Heart left ventricle (tissue), 16 donors: Measurements from ENCODE around the gene UBN2. TPM values are rescaled to one million over a fixed set of nuclear protein-coding genes. Genes with fewer than 3 reads are reported as not detected.

Experiments used
- ATAC-seq, 4 donors: fragments of 200-7000 bp; cut with Tn5 transposase; one replicate each; pipeline ENCODE4 v1.9.1; 2020 to 2022; ENCODE audit warnings: moderate library complexity in 4 of 4, mild to moderate bottlenecking in 3 of 4, moderate number of reproducible peaks in 1 of 4
- DNase-seq, 5 donors: peaks; one replicate each; pipeline ENCODE4 v3.0.0-alpha.2; 2020
- H3K27ac ChIP-seq, 12 donors: fragments of 200-600 bp; sonication (generic) in 4 of 12; one replicate each; pipeline versions ENCODE4 v1.5.0 to v1.8.0; 2016 to 2022; ENCODE audit warnings: mild to moderate bottlenecking in 2 of 12
- H3K27me3 ChIP-seq, 9 donors: fragments of 200-600 bp; sonication (generic) in 2 of 9; one replicate each; pipeline versions ENCODE4 v1.5.1 to v1.8.0; 2016 to 2022; ENCODE audit warnings: mild to moderate bottlenecking in 3 of 9
- H3K36me3 ChIP-seq, 9 donors: fragments of 200-600 bp; sonication (generic) in 2 of 9; one replicate each; pipeline versions ENCODE4 v1.5.0 to v1.8.0; 2018 to 2022; ENCODE audit warnings: mild to moderate bottlenecking in 2 of 9
- H3K4me1 ChIP-seq, 12 donors: fragments of 200-600 bp; sonication (generic) in 4 of 12; one replicate each; pipeline versions ENCODE4 v1.5.0 to v1.8.0; 2016 to 2022; ENCODE audit warnings: mild to moderate bottlenecking in 3 of 12
- H3K4me3 ChIP-seq, 12 donors: fragments of 200-600 bp; sonication (generic) in 4 of 12; one replicate each; pipeline versions ENCODE4 v1.5.0 to v1.8.0; 2017 to 2022; ENCODE audit warnings: mild to moderate bottlenecking in 9 of 12, moderate library complexity in 4 of 12
- H3K9me3 ChIP-seq, 12 donors: fragments of 200-600 bp; sonication (generic) in 4 of 12; one replicate each; pipeline versions ENCODE4 v1.5.0 to v1.8.0; 2016 to 2022; ENCODE audit warnings: mild to moderate bottlenecking in 1 of 12
- CTCF ChIP-seq, 12 donors: fragments of 200-600 bp; sonication (generic) in 4 of 12; IDR thresholded peaks; one replicate each; pipeline versions ENCODE4 v1.5.0 to v1.8.0; 2018 to 2022; ENCODE audit warnings: antibody characterized with exemption in 12 of 12, mild to moderate bottlenecking in 5 of 12
- POLR2A ChIP-seq, 2 donors: fragments of 450-650 bp; IDR thresholded peaks; one replicate each; pipeline ENCODE4 v1.6.1; 2017; ENCODE audit warnings: antibody characterized with exemption in 2 of 2, mild to moderate bottlenecking in 2 of 2, moderate library complexity in 2 of 2
- WGBS, 4 donors: extraction: QIAGEN DNeasy Blood & Tissue Kit in 2 of 4; methylation state at CpG; one replicate each; pipeline versions ENCODE4 v1.1.5 to v1.1.7; 2013 to 2018; 5-methylcytosine and 5-hydroxymethylcytosine counted together
- intact Hi-C, 10 donors: fragments of 100-400 bp; cut with DNase I; formaldehyde crosslinking; loops; one replicate each; pipeline versions ENCODE4 v1.11.1 to v1.14.2; 2022
- polyA plus RNA-seq, 2 donors: library from polyadenylated mRNA; stranded (reverse); fragments of 200-250 nt; gene quantifications; one replicate each; pipeline ENCODE4 v1.2.3, GENCODE V29; 2013
- total RNA-seq, 9 donors: library from RNA; depleted of rRNA in 2 of 9; stranded (reverse); fragments of >200 nt in 2 of 9; fragmentation: NEBNext Ultra II Directional in 3 of 9; extraction: Animal tissue kit (Norgen Biotek cat#: 25700) in 3 of 9; gene quantifications; one replicate each; pipeline versions ENCODE4 v1.1.0 to v1.2.4, GENCODE V29; 2016 to 2023
- donor health status: ischemic (EF 13 %, LVEDD 7.1; RV severe dilation, severe dysfunction).
- donor health status: healthy with polysubstance abuse.
- donor health status: DM: no; HTN: yes; CAD: no.
- donor health status: DM: no; HTN: no; CAD: no.
- donor health status: ischemic (EF 25% LVEDD 6.9; RV normal size, moderate dysfunction).
- donor health status: ischemic (EF 25% LVEDD 5.7; RV mildly dilated, moderate dysfunction).
- donor health status: healthy.
- donor health status: DM: yes; HTN: yes; CAD: no.
- donor health status: ischemic (EF 35%, LVEDD 5.7; RV mildly dilated, moderate dysfunction).
- donor health status: nonischemic (EF 11% LVEDD 7.7; RV severe dilation, severe dysfunction).
- donor health status: DM: yes; HTN: yes; CAD: no.
- donor health status: PGD.
- donor health status: ischemic (EF 29% LVEDD 5.4; RV normal size, mild dysfunction).
- donor health status: nonischemic (EF 23%, LVEDD 6.1; RV moderate dilation, normal function).

Gene UBN2
- total and polyA plus RNA-seq, 11 donors = 3.3 to 26.9 (median 16.2) TPM

GRCh38 chr7:139183878-139184338, 47.1 kb upstream of the UBN2 start:
- DNase-seq (no peak), ATAC-seq (no peak)
- Histone ChIP-seq H3K4me3 (no peak overlapping the region), H3K9me3 (no peaks in the 10 kb centered on the region), H3K4me1 (no peaks in the 10 kb centered on the region), H3K27ac (no peak overlapping the region), H3K36me3 (peaks cover 0 to 71% (median 12%) of the 10 kb centered on the region in 9 donors), H3K27me3 (no peaks in the 10 kb centered on the region)
- TF ChIP-seq CTCF (IDR thresholded peaks at IDR 0.05) (no peak), POLR2A (IDR thresholded peaks at IDR 0.05) (no peak)
- 69 to 82% (median 79%) methylated on average over 7 of the region's 7 CpGs for WGBS, 4 donors
- intact Hi-C loops = no loop called here

GRCh38 chr7:139186146-139186545, 44.9 kb upstream of the UBN2 start:
- H3K27ac ChIP-seq = no peak overlapping the region
- H3K4me1 ChIP-seq = no peaks in the 10 kb centered on the region
- no peaks in the 10 kb centered on the region for H3K27me3 ChIP-seq
- 92 to 99% (median 97%) methylated on average over 2 of the region's 2 CpGs for WGBS, 4 donors
- intact Hi-C loops = no loop called here
- no peak for ATAC-seq
- H3K4me3 ChIP-seq = no peak overlapping the region
- H3K9me3 ChIP-seq = no peaks in the 10 kb centered on the region
- H3K36me3 ChIP-seq = peaks cover 0 to 69% (median 8%) of the 10 kb centered on the region in 9 donors
- no peak for DNase-seq
- TF ChIP-seq POLR2A (IDR thresholded peaks at IDR 0.05) (no peak), CTCF (IDR thresholded peaks at IDR 0.05) (no peak)

- H3K27ac ChIP-seq = no peak overlapping the region
- no peak for DNase-seq
- TF ChIP-seq CTCF (IDR thresholded peaks at IDR 0.05) (no peak), POLR2A (IDR thresholded peaks at IDR 0.05) (no peak)
Observed at GRCh38 chr7:139189357-139189756, 41.7 kb upstream of the UBN2 start.

DNA sequence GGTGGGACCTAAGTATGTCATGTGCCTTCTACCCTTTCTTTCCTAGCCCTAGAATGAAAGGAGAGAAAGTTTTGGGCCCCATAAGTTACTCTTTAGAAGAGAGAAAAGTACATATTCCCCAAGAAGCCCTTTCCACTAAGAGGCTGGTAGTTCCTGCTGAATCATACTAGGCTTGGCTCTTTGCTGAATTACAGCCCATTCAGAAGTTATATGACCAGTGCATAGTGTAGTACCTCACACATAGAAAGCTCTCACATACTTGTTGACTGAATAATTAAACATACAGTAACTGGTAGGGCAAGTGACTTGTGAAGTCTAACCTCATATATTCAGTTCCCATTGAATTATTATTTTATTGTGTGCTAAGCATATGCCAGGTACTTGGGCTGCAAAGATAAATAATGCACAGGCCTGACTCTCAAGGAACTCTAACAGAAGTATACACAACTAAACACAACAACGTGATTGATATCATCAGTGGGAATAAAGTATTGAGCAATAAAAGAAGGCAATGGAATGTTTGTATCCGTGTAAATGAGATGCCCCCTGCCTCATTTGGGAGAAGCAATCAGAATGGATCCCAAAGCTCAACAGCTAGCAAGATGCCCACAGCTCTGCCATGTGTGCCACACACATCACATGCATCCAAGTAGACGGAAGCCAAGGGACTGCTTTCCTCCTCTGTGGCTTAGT, 38.9 kb upstream of the UBN2 start:
- Histone ChIP-seq H3K36me3 (peaks cover 0 to 28% (median 0%) of the 10 kb centered on the region in 9 donors), H3K27ac (no peak overlapping the region), H3K4me1 (no peaks in the 10 kb centered on the region), H3K4me3 (no peak overlapping the region), H3K9me3 (no peaks in the 10 kb centered on the region), H3K27me3 (no peaks in the 10 kb centered on the region)
- ATAC-seq = no peak
- 81 to 92% (median 88%) methylated on average over 3 of the region's 3 CpGs for WGBS, 4 donors
- intact Hi-C loops = no loop called here
- TF ChIP-seq CTCF (IDR thresholded peaks at IDR 0.05) (no peak), POLR2A (IDR thresholded peaks at IDR 0.05) (no peak)
- no peak for DNase-seq

More at GRCh38 chr7:139189357-139189756, 41.7 kb upstream of the UBN2 start:
- no peaks in the 10 kb centered on the region for H3K4me1 ChIP-seq
- intact Hi-C loops = no loop called here
- no peaks in the 10 kb centered on the region for H3K27me3 ChIP-seq
- ATAC-seq = no peak
- no peak overlapping the region for H3K4me3 ChIP-seq
- peaks cover 0 to 40% (median 0%) of the 10 kb centered on the region in 9 donors for H3K36me3 ChIP-seq
- WGBS, 4 donors = 92 to 98% (median 96%) methylated on average over 3 of the region's 3 CpGs
- H3K9me3 ChIP-seq = no peaks in the 10 kb centered on the region
